H9 (cell line): ENCODE data around the gene FAM193A. TPM values are rescaled to one million over a fixed set of nuclear protein-coding genes. Genes with fewer than 3 reads are reported as not detected.

Source experiments
- DNase-seq: peaks from one replicate; pipeline ENCODE4 v3.0.0-alpha.2; 2017
- H2AFZ ChIP-seq: one replicate; pipeline ENCODE4 v1.6.1; 2013; ENCODE audit warnings: mild to moderate bottlenecking, low read length, control low read depth, moderate library complexity
- H2AK5ac ChIP-seq: 2 replicates; pipeline ENCODE4 v1.6.1; 2013; ENCODE audit warnings: low read length, control low read depth, mixed read lengths; ENCODE audit not compliant: insufficient read length
- H2BK120ac ChIP-seq: one replicate; pipeline ENCODE4 v1.6.1; 2013; ENCODE audit warnings: low read depth, mild to moderate bottlenecking, low read length, control low read depth, inconsistent platforms; ENCODE audit not compliant: poor library complexity, severe bottlenecking
- H2BK12ac ChIP-seq: 2 replicates; pipeline ENCODE4 v1.6.1; 2013; ENCODE audit warnings: low read length, control low read depth, mixed read lengths, low read depth; ENCODE audit not compliant: insufficient read length
- H2BK15ac ChIP-seq: 2 replicates; pipeline ENCODE4 v1.6.1; 2013; ENCODE audit warnings: low read depth, low read length, control low read depth
- H2BK20ac ChIP-seq: one replicate; pipeline ENCODE4 v1.6.1; 2013; ENCODE audit warnings: low read depth, mild to moderate bottlenecking, low read length, control low read depth, inconsistent platforms; ENCODE audit not compliant: poor library complexity, severe bottlenecking
- H2BK5ac ChIP-seq: 2 replicates; pipeline ENCODE4 v1.6.1; 2013; ENCODE audit warnings: low read length, control low read depth, mixed read lengths; ENCODE audit not compliant: insufficient read length
- H3K14ac ChIP-seq: 2 replicates; pipeline ENCODE4 v1.6.1; 2013; ENCODE audit warnings: low read length, control low read depth; ENCODE audit not compliant: insufficient read depth
- H3K18ac ChIP-seq: 2 replicates; pipeline ENCODE4 v1.6.1; 2013; ENCODE audit warnings: low read depth, mild to moderate bottlenecking, mixed read lengths, low read length, control low read depth; ENCODE audit not compliant: insufficient read length
- H3K23ac ChIP-seq: 2 replicates; pipeline ENCODE4 v1.6.1; 2013; ENCODE audit warnings: low read length, control low read depth, mixed read lengths, low read depth; ENCODE audit not compliant: insufficient read length
- H3K23me2 ChIP-seq: 2 replicates; pipeline ENCODE4 v1.6.1; 2013; ENCODE audit warnings: low read depth, mild to moderate bottlenecking, mixed read lengths, low read length, control low read depth; ENCODE audit not compliant: insufficient read length, poor library complexity, severe bottlenecking
- H3K27ac ChIP-seq: 2 replicates; pipeline ENCODE4 v1.5.1; 2013; ENCODE audit warnings: low read length, control low read depth, mixed read lengths, low read depth; ENCODE audit not compliant: insufficient read length
- H3K27me3 ChIP-seq: 2 replicates; pipeline ENCODE4 v1.6.1; 2013; ENCODE audit warnings: low read length, control low read depth, inconsistent platforms; ENCODE audit not compliant: insufficient read depth
- H3K4ac ChIP-seq: 2 replicates; pipeline ENCODE4 v1.6.1; 2013; ENCODE audit warnings: low read depth, mild to moderate bottlenecking, control low read depth, inconsistent platforms, low read length, moderate library complexity
- H3K4me1 ChIP-seq: 2 replicates; pipeline ENCODE4 v1.6.1; 2013; ENCODE audit warnings: low read length, control low read depth, inconsistent platforms; ENCODE audit not compliant: insufficient read depth
- H3K4me2 ChIP-seq: 2 replicates; pipeline ENCODE4 v1.6.1; 2013; ENCODE audit warnings: low read length, control low read depth, mixed read lengths; ENCODE audit not compliant: insufficient read length, insufficient read depth
- H3K56ac ChIP-seq: 2 replicates; pipeline ENCODE4 v1.6.1; 2013; ENCODE audit warnings: low read depth, mild to moderate bottlenecking, mixed read lengths, low read length, control low read depth; ENCODE audit not compliant: insufficient read length
- H3K79me1 ChIP-seq: 2 replicates; pipeline ENCODE4 v1.6.1; 2013; ENCODE audit warnings: low read depth, mild to moderate bottlenecking, moderate library complexity, low read length, control low read depth, inconsistent platforms; ENCODE audit not compliant: insufficient read depth, poor library complexity, severe bottlenecking
- H3K79me2 ChIP-seq: 2 replicates; pipeline ENCODE4 v1.6.1; 2013; ENCODE audit warnings: low read length, control low read depth, inconsistent platforms; ENCODE audit not compliant: insufficient read depth
- H3K9ac ChIP-seq: 2 replicates; pipeline ENCODE4 v1.6.1; 2013; ENCODE audit warnings: low read length, control low read depth, mixed read lengths; ENCODE audit not compliant: insufficient read length; ENCODE audit errors: extremely low read depth
- H3K9me3 ChIP-seq: one replicate; pipeline ENCODE4 v1.6.1; 2013; ENCODE audit warnings: low read depth, low read length, inconsistent platforms; ENCODE audit not compliant: control insufficient read depth
- H3T11ph ChIP-seq: one replicate; pipeline ENCODE4 v1.6.1; 2013; ENCODE audit warnings: mild to moderate bottlenecking, low read length, control low read depth, inconsistent platforms
- H4K20me1 ChIP-seq: one replicate; pipeline ENCODE4 v1.6.1; 2013; ENCODE audit not compliant: control insufficient read depth, insufficient read length, insufficient read depth
- H4K5ac ChIP-seq: 2 replicates; pipeline ENCODE4 v1.6.1; 2013; ENCODE audit warnings: low read depth, mild to moderate bottlenecking, mixed read lengths, low read length, control low read depth; ENCODE audit not compliant: insufficient read length
- H4K8ac ChIP-seq: replicated peaks from 2 replicates; pipeline ENCODE4 v1.6.1; 2013; ENCODE audit warnings: low read length, control low read depth, mixed read lengths, low read depth; ENCODE audit not compliant: insufficient read length
- H4K91ac ChIP-seq: 2 replicates; pipeline ENCODE4 v1.6.1; 2013; ENCODE audit warnings: low read depth, mild to moderate bottlenecking, moderate library complexity, mixed read lengths, low read length, control low read depth; ENCODE audit not compliant: insufficient read length
- H3K27ac Mint-ChIP-seq, 3 experiments: 2 replicates in 2 of 3; 3 replicates in 1 of 3; pipeline ENCODE4 v1.8.0; 2020 to 2021; ENCODE audit warnings: mixed read lengths in 3 of 3, mild to moderate bottlenecking in 1 of 3, moderate library complexity in 1 of 3
- H3K27me3 Mint-ChIP-seq: 2 replicates; pipeline ENCODE4 v1.8.0; 2021; ENCODE audit warnings: low read depth, mild to moderate bottlenecking, moderate library complexity, mixed read lengths
- H3K36me3 Mint-ChIP-seq, 3 experiments: 2 replicates in 2 of 3; 3 replicates in 1 of 3; pipeline ENCODE4 v1.8.0; 2020 to 2021; ENCODE audit warnings: low read depth in 3 of 3, mixed read lengths in 3 of 3; ENCODE audit not compliant: insufficient read depth in 1 of 3
- H3K4me1 Mint-ChIP-seq, 2 experiments: 2 replicates each; pipeline ENCODE4 v1.8.0; 2020; ENCODE audit warnings: mixed read lengths in 2 of 2
- H3K4me3 Mint-ChIP-seq, 2 experiments: 2 replicates in 1 of 2; 3 replicates in 1 of 2; pipeline ENCODE4 v1.8.0; 2020 to 2021; ENCODE audit warnings: mild to moderate bottlenecking in 2 of 2, mixed read lengths in 2 of 2, moderate library complexity in 1 of 2
- H3K9me3 Mint-ChIP-seq, 2 experiments: 2 replicates in 1 of 2; 3 replicates in 1 of 2; pipeline ENCODE4 v1.8.0; 2020; ENCODE audit warnings: mild to moderate bottlenecking in 2 of 2, mixed read lengths in 2 of 2, moderate library complexity in 1 of 2
- WGBS: extraction: QIAGEN DNeasy Blood & Tissue Kit; methylation state at CpG from one replicate; pipeline ENCODE4 v1.1.7; 2013; ENCODE audit warnings: missing lambda C conversion rate, low lambda C conversion rate, mixed read lengths; ENCODE audit not compliant: insufficient read length; ENCODE audit errors: extremely low coverage; 5-methylcytosine and 5-hydroxymethylcytosine counted together
- total RNA-seq: library from RNA; stranded (reverse); gene quantifications from 2 replicates; pipeline ENCODE4 v1.2.1, GENCODE V29; 2021
- TF ChIP-seq, protein P1 (sequence below): fragments of 200-600 bp; sonication (generic); conservative IDR thresholded peaks from 3 replicates; pipeline ENCODE4 v1.8.0; 2021; ENCODE audit warnings: antibody characterized with exemption, mild to moderate bottlenecking

FAM193A gene
- total RNA-seq, 1 experiment from 2014 or later, result 36.9 TPM

DNA sequence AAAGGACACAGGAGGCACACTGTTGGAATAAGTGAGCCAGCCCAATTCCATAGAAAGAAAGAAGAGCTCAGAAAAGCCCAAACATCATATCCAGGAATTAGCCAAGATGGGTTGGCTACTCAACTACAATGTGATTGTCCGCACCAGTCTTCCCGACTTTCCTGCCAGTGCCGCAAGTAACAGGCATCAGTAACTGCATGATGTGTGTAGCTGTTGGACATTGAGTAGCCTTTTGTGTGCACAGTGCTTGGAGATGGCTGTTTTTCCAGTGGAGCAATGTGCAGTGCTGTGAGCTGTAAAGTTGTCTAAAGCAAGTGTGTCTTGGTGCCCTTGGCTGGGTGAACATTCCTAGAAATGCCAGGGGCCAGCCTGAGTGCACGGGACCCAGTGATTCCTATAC, 29.2 kb upstream of the FAM193A start:
- H3K18ac ChIP-seq, result no peak overlapping the region
- H2BK20ac ChIP-seq, result no peak overlapping the region
- H3K4me3 Mint-ChIP-seq, result no peak overlapping the region
- H3K9me3 Mint-ChIP-seq, result no peaks in the 10 kb centered on the region; a peak in 1 of 5 replicates
- H2AFZ ChIP-seq, result no peak overlapping the region
- H4K8ac ChIP-seq, result no peak overlapping the region
- H3K14ac ChIP-seq, result no peak overlapping the region
- H3K4me1 ChIP-seq, result no peaks in the 10 kb centered on the region
- H3K79me1 ChIP-seq, result peaks cover 9% of the 10 kb centered on the region
- WGBS, result no CpG with 5 or more reads among the region's 4 CpGs
- H3K4me2 ChIP-seq, result no peak overlapping the region
- H3K23me2 ChIP-seq, result no peaks in the 10 kb centered on the region
- no peak overlapping the region for H4K5ac ChIP-seq
- no peak overlapping the region for H2AK5ac ChIP-seq
- no peaks in the 10 kb centered on the region for H4K20me1 ChIP-seq
- H3T11ph ChIP-seq, result no peak overlapping the region
- H2BK15ac ChIP-seq, result no peak overlapping the region
- peaks cover 44 to 73% (median 61%) of the 10 kb centered on the region in 3 experiments for H3K36me3 Mint-ChIP-seq
- no peaks in the 10 kb centered on the region for H3K27me3 Mint-ChIP-seq
- H3K9me3 ChIP-seq, result no peaks in the 10 kb centered on the region
- H3K56ac ChIP-seq, result no peak overlapping the region
- DNase-seq, result no peak
- no peak overlapping the region for H3K4ac ChIP-seq
- no peak overlapping the region for H3K9ac ChIP-seq
- H3K27ac Mint-ChIP-seq, result no peak overlapping the region; a peak in 1 of 7 replicates
- no peak overlapping the region for H2BK120ac ChIP-seq
- no peaks in the 10 kb centered on the region for H3K79me2 ChIP-seq
- no peaks in the 10 kb centered on the region for H3K27me3 ChIP-seq
- TF ChIP-seq, protein P1, sequence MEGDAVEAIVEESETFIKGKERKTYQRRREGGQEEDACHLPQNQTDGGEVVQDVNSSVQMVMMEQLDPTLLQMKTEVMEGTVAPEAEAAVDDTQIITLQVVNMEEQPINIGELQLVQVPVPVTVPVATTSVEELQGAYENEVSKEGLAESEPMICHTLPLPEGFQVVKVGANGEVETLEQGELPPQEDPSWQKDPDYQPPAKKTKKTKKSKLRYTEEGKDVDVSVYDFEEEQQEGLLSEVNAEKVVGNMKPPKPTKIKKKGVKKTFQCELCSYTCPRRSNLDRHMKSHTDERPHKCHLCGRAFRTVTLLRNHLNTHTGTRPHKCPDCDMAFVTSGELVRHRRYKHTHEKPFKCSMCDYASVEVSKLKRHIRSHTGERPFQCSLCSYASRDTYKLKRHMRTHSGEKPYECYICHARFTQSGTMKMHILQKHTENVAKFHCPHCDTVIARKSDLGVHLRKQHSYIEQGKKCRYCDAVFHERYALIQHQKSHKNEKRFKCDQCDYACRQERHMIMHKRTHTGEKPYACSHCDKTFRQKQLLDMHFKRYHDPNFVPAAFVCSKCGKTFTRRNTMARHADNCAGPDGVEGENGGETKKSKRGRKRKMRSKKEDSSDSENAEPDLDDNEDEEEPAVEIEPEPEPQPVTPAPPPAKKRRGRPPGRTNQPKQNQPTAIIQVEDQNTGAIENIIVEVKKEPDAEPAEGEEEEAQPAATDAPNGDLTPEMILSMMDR, result no peak
- H3K27ac ChIP-seq, result no peak overlapping the region
- H2BK12ac ChIP-seq, result no peak overlapping the region
- no peak overlapping the region for H2BK5ac ChIP-seq
- no peak overlapping the region for H3K23ac ChIP-seq
- H3K4me1 Mint-ChIP-seq, result no peaks in the 10 kb centered on the region; a peak in 1 of 4 replicates
- H4K91ac ChIP-seq, result no peak overlapping the region
